Measurements from ENCODE around the gene HHATL. TPM values are rescaled to one million over a fixed set of nuclear protein-coding genes. Genes with fewer than 3 reads are reported as not detected.

Gene HHATL
- total RNA-seq, 1 experiment from 2014 or later = 0.92 TPM

Other genes starting within 250 kb of the HHATL start
- 7.1 to 9.4 TPM (median 7.2 TPM) in 3 replicates for gene VIPR1, start 200.2 kb downstream of the HHATL start, total RNA-seq (2021)
- gene SEC22C, start 120.8 kb downstream of the HHATL start, total RNA-seq (2021) = 35.2 to 37.0 TPM (median 37.0 TPM) in 3 replicates
- 52.9 to 65.0 TPM (median 62.6 TPM) in 3 replicates for gene SS18L2, start 111.9 kb downstream of the HHATL start, total RNA-seq (2021)
- gene NKTR, start 102.1 kb downstream of the HHATL start, total RNA-seq (2021) = 76.4 to 89.3 TPM (median 82.3 TPM) in 3 replicates
- 5.2 to 5.9 TPM (median 5.6 TPM) in 3 replicates for gene ZBTB47, start 49.1 kb downstream of the HHATL start, total RNA-seq (2021)
- not detected in 3 replicates for gene KLHL40, start 17.3 kb downstream of the HHATL start, total RNA-seq (2021)
- 0.79 TPM in 1 of 3 replicates, not detected in the others for gene CCDC13, start 70.5 kb upstream of the HHATL start, total RNA-seq (2021)
- 74.6 to 80.7 TPM (median 76.2 TPM) in 3 replicates for gene HIGD1A, start 101.7 kb upstream of the HHATL start, total RNA-seq (2021)
- 0.28 to 0.41 TPM (median 0.39 TPM) in 3 replicates for gene ACKR2, start 106.6 kb upstream of the HHATL start, total RNA-seq (2021)
- 0.13 to 0.18 TPM (median 0.16 TPM) in 3 replicates for gene CYP8B1, start 173.1 kb upstream of the HHATL start, total RNA-seq (2021)
- gene ZNF662, start 203.3 kb upstream of the HHATL start, total RNA-seq (2021) = 2.7 to 3.5 TPM (median 2.9 TPM) in 3 replicates